ENCODE measurements around the gene CCK. TPM values are rescaled to one million over a fixed set of nuclear protein-coding genes. Genes with fewer than 3 reads are reported as not detected.

CCK gene
- total RNA-seq, 1 donor from 2014 or later = 0.42 TPM

DNA sequence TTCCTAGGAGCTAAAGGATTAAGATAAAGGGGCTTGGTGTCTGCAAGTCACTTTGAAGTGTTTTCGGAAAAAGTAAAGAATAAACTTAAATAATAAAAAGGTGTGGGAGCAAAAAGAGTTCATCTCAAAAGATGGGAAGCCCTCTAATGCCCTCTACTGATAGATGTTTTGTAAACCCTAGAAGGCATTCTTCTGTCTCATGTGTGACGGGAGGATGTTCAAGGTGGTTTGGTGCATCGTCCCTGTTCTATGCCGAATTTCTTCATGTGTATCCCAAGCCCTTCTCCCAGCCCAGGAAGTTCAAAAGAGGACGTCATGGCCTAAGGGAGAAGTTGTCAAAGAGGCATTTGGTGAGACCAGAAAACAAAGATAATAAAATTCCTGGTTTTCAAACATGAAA, 37.2 kb downstream of the CCK start:
- TF ChIP-seq, protein P1, sequence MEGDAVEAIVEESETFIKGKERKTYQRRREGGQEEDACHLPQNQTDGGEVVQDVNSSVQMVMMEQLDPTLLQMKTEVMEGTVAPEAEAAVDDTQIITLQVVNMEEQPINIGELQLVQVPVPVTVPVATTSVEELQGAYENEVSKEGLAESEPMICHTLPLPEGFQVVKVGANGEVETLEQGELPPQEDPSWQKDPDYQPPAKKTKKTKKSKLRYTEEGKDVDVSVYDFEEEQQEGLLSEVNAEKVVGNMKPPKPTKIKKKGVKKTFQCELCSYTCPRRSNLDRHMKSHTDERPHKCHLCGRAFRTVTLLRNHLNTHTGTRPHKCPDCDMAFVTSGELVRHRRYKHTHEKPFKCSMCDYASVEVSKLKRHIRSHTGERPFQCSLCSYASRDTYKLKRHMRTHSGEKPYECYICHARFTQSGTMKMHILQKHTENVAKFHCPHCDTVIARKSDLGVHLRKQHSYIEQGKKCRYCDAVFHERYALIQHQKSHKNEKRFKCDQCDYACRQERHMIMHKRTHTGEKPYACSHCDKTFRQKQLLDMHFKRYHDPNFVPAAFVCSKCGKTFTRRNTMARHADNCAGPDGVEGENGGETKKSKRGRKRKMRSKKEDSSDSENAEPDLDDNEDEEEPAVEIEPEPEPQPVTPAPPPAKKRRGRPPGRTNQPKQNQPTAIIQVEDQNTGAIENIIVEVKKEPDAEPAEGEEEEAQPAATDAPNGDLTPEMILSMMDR (IDR thresholded peaks at IDR 0.05; ENCODE audit: insufficient read depth, low read length, poor library complexity, severe bottlenecking) = no peak
- Histone ChIP-seq H3K27me3 (ENCODE audit: control insufficient read depth, insufficient read depth, low read length) (no peaks in the 10 kb centered on the region), H3K36me3 (ENCODE audit: control insufficient read depth, insufficient read depth, low read length) (no peaks in the 10 kb centered on the region), H3K4me3 (ENCODE audit: low read depth, low read length) (no peak overlapping the region)
- DNase-seq (ENCODE audit: low read depth) = no peak

DNA sequence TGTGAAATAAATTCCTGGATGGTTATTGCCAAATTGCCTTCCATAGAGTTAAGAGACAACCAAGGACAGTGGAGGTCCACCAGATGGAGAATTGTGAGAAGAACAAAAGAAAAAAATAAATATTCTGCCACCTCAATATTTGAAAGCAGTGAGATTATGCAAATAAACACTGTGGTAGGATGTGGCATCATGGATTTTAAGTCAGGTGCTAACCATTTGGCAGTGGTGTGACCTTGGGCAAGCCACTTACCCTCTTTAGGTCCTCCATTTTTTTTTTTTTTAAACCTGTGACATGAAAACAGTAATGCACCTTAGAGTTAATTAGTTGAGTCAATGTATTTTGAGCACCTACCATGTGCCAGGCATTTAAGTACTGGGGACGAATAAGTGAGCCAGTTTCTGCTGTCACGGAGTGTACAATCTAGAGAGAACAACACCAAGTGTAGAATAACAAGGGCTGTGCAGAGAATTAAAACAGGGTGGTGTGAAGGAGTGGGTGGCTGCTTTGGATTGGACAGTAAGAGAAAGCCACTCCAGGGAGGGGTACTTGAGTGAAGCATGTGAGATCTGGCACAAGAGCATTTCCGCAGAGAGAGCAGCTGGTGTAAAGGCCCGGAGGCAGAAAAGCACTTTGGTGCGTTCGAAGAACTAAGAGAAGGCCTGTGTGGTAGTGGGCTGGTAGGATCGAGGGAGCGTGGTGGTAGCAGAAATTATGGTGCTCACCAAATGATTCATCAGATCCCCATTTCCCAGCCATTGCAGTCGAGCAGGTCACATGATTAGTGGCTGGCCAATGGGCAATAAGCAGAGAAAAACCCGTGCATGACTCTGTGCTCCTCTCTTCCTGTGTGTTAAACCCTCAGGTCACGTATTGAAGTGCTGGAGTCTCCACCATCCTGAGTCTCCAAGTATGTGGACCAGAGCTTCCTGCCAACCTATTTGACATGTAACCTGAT, 39.2 kb downstream of the CCK start:
- H3K4me3 ChIP-seq (ENCODE audit: low read depth, low read length) = no peak overlapping the region
- H3K27me3 ChIP-seq (ENCODE audit: control insufficient read depth, insufficient read depth, low read length) = no peaks in the 10 kb centered on the region
- no peaks in the 10 kb centered on the region for H3K36me3 ChIP-seq (ENCODE audit: control insufficient read depth, insufficient read depth, low read length)
- no peak for DNase-seq (ENCODE audit: low read depth)
- TF ChIP-seq, protein P1 (IDR thresholded peaks at IDR 0.05; ENCODE audit: insufficient read depth, low read length, poor library complexity, severe bottlenecking) = no peak

DNA sequence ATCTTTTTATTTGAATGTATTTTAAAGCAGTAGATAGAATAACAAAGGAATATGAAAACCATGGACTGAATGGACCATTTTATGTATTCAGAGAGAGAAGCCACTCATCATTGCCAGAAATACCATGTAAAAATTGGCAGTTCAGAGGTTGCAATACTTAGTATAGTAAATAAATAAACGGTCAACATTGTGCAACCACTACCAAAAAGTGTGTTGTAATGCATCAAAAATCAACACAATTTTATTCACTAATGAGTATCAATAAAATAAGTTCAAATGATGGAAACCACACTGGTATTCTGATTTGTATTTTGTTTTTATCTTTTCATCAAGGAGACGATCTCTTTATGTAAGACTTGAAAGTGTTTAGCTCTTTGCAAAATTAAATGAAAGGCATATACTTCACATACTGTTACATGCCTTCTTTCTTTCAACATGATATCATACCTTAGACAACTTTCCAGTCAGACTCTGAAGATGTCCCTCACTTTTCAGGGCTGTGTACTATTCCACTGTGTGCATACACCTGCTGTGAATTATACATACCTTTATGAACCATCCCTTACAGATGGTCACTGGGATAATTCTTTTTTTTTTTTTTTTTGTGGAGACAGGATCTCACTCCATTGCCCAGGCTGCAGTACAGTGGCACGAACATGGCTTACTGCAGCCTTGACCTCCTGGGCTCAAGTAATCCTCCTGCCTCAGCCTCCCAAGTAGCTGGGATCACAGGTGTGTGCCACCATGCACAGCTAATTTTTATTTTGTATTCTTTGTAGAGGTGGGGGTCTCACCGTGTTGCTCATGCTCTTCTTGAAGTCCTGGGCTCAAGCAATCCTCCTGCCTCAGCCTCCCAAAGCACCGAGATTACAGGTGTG, 40.3 kb downstream of the CCK start:
- DNase-seq (ENCODE audit: low read depth) = no peak
- TF ChIP-seq, protein P1 (IDR thresholded peaks at IDR 0.05; ENCODE audit: insufficient read depth, low read length, poor library complexity, severe bottlenecking) = no peak
- H3K4me3 ChIP-seq (ENCODE audit: low read depth, low read length) = no peak overlapping the region
- no peaks in the 10 kb centered on the region for H3K27me3 ChIP-seq (ENCODE audit: control insufficient read depth, insufficient read depth, low read length)
- H3K36me3 ChIP-seq (ENCODE audit: control insufficient read depth, insufficient read depth, low read length) = no peaks in the 10 kb centered on the region

DNA sequence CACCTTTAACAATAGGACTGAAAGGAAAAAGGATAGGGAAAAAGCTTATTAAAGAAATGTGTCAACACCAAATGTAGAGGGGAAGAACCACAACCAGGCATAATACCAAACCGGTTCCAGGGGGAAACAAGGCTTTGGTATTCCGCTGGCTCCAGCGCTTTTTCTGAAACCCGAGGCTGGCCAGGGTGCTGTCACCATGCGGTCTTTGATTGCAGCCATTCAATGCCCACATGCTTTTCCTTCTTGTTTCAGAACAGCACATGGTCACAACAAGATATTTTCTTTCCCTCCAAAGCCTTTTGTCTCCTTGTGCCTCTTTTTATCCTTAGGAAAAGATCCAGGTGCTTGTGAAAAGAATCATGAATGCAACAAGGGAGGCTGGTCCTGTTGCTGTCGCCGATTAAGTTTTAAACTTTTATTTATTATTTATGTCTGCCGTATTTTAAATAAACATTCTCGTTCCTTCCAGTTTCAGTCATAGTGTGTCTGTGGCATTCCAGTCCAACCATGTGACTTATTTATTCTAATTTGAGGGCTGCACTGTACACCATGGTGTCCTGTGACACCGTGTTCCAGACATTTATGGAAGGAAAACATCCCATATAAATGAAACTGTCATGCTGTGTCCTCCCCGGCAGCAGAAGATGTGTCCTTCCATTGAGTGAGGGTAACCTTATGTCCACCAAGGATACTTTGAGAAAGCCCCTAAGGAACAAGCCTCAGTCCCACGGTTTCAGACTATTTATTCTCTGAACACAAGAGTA, 41.1 kb downstream of the CCK start:
- no peak for DNase-seq (ENCODE audit: low read depth)

DNA sequence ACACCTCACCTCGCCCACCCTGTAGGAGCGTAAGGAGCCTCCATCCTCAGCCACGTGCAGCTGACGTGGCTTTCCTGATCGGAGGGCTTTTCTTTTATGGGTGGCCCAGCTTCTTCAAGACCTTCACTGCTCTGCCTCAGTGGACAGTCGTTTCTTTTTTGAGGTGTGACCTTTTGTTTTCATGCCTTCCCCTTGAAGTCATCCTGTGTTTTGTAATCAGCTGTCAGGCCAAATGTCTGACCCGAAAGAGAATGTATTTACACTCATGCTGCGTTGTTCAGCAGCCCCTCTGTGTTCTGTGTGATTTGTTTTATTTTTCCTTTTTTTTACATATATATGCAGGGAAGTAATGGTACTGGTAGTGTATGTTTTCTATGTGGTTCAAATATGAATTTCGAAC, 41.8 kb downstream of the CCK start:
- TF ChIP-seq, protein P1 (IDR thresholded peaks at IDR 0.05; ENCODE audit: insufficient read depth, low read length, poor library complexity, severe bottlenecking) = no peak
- DNase-seq (ENCODE audit: low read depth) = no peak
- no peak overlapping the region for H3K4me3 ChIP-seq (ENCODE audit: low read depth, low read length)

More for the DNA sequence above, 41.1 kb downstream of the CCK start:
- TF ChIP-seq, protein P1 (IDR thresholded peaks at IDR 0.05; ENCODE audit: insufficient read depth, low read length, poor library complexity, severe bottlenecking) = no peak
- Histone ChIP-seq H3K27me3 (ENCODE audit: control insufficient read depth, insufficient read depth, low read length) (no peaks in the 10 kb centered on the region), H3K36me3 (ENCODE audit: control insufficient read depth, insufficient read depth, low read length) (no peaks in the 10 kb centered on the region), H3K4me3 (ENCODE audit: low read depth, low read length) (no peak overlapping the region)

More for the DNA sequence above, 41.8 kb downstream of the CCK start:
- no peaks in the 10 kb centered on the region for H3K27me3 ChIP-seq (ENCODE audit: control insufficient read depth, insufficient read depth, low read length)
- no peaks in the 10 kb centered on the region for H3K36me3 ChIP-seq (ENCODE audit: control insufficient read depth, insufficient read depth, low read length)
